ENCODE measurements around the gene EPHB1. TPM values are rescaled to one million over a fixed set of nuclear protein-coding genes. Genes with fewer than 3 reads are reported as not detected.

EPHB1 gene
- total and polyA plus RNA-seq, 8 donors: 0.02 to 1.4 (median 0.43) TPM

- FAIRE-seq: no peak
- Histone ChIP-seq H3K9me3 (no peaks in the 10 kb centered on the region), H3K27me3 (no peaks in the 10 kb centered on the region), H3K36me3 (no peaks in the 10 kb centered on the region), H3K27ac (no peak overlapping the region), H3K4me1 (no peaks in the 10 kb centered on the region), H3K4me3 (no peak overlapping the region)
- WGBS, 2 donors: 33 to 44% methylated on average over 1 of the region's 1 CpG
- intact Hi-C loops (cut with DNase I): no loop called here
- DNase-seq: no peak
- ATAC-seq: no peak
- TF ChIP-seq CTCF (IDR thresholded peaks at IDR 0.05): no peak
Observed at GRCh38 chr3:134941820-134942219, 146.8 kb downstream of the EPHB1 start.

GRCh38 chr3:134944429-134944828, 149.4 kb downstream of the EPHB1 start:
- H3K4me1 ChIP-seq: no peaks in the 10 kb centered on the region
- no peaks in the 10 kb centered on the region for H3K9me3 ChIP-seq
- FAIRE-seq (no peak), DNase-seq (no peak), ATAC-seq (no peak)
- intact Hi-C loops (cut with DNase I): no loop called here
- H3K27me3 ChIP-seq: no peaks in the 10 kb centered on the region
- WGBS, 2 donors: 40 to 53% methylated on average over 1 of the region's 1 CpG
- no peak overlapping the region for H3K4me3 ChIP-seq
- H3K36me3 ChIP-seq: no peaks in the 10 kb centered on the region
- TF ChIP-seq CTCF (IDR thresholded peaks at IDR 0.05): no peak
- H3K27ac ChIP-seq: no peak overlapping the region

- FAIRE-seq: no peak
- H3K9me3 ChIP-seq: no peaks in the 10 kb centered on the region
- no peak overlapping the region for H3K27ac ChIP-seq
- H3K36me3 ChIP-seq: no peaks in the 10 kb centered on the region
- no peaks in the 10 kb centered on the region for H3K4me1 ChIP-seq
- intact Hi-C loops (cut with DNase I): no loop called here
- 79 to 80% methylated on average over 2 of the region's 2 CpGs for WGBS, 2 donors
- H3K27me3 ChIP-seq: no peaks in the 10 kb centered on the region
- DNase-seq: no peak
- H3K4me3 ChIP-seq: no peak overlapping the region
- no peak for TF ChIP-seq CTCF (IDR thresholded peaks at IDR 0.05)
- ATAC-seq: no peak
Observed at GRCh38 chr3:134949150-134949549, 154.1 kb downstream of the EPHB1 start.

GRCh38 chr3:134952371-134952770, 157.3 kb downstream of the EPHB1 start:
- intact Hi-C loops (cut with DNase I): no loop called here
- H3K36me3 ChIP-seq: no peaks in the 10 kb centered on the region
- H3K27me3 ChIP-seq: no peaks in the 10 kb centered on the region
- H3K9me3 ChIP-seq: no peaks in the 10 kb centered on the region
- H3K4me3 ChIP-seq: no peak overlapping the region
- FAIRE-seq: no peak
- no peak for TF ChIP-seq CTCF (IDR thresholded peaks at IDR 0.05)
- no peak overlapping the region for H3K27ac ChIP-seq
- ATAC-seq: no peak
- DNase-seq: no peak
- H3K4me1 ChIP-seq: no peaks in the 10 kb centered on the region
- 40 to 52% methylated on average over 1 of the region's 1 CpG for WGBS, 2 donors

- TF ChIP-seq CTCF (IDR thresholded peaks at IDR 0.05): no peak
- intact Hi-C loops (cut with DNase I): no loop called here
- H3K36me3 ChIP-seq: no peaks in the 10 kb centered on the region
- H3K27ac ChIP-seq: no peak overlapping the region
- H3K27me3 ChIP-seq: no peaks in the 10 kb centered on the region
- H3K4me1 ChIP-seq: no peaks in the 10 kb centered on the region
- no peak overlapping the region for H3K4me3 ChIP-seq
- ATAC-seq: no peak
- DNase-seq: no peak
- no peaks in the 10 kb centered on the region for H3K9me3 ChIP-seq
- no peak for FAIRE-seq
- 58 to 67% methylated on average over 2 of the region's 2 CpGs for WGBS, 2 donors
Observed at GRCh38 chr3:134955874-134956273, 160.8 kb downstream of the EPHB1 start.
